HL-60 (cell line): ENCODE results near the gene FARP1.

Experiments
- DNase-seq, 2 experiments: peaks; one replicate each; pipeline ENCODE4 v3.0.0-alpha.2; 2010 to 2020; ENCODE audit warnings: low read depth in 1 of 2, low spot score in 1 of 2
- H3K27ac ChIP-seq: fragments of 250-450 bp; sonication (Bioruptor Pico); replicated peaks from 2 replicates; pipeline ENCODE4 v1.5.1; 2020; ENCODE audit warnings: mild to moderate bottlenecking, moderate library complexity
- H3K27me3 ChIP-seq: fragments of 250-450 bp; sonication (Bioruptor Pico); 2 replicates; pipeline ENCODE4 v1.5.1; 2021; ENCODE audit warnings: mild to moderate bottlenecking, moderate library complexity; ENCODE audit not compliant: insufficient read depth, poor library complexity, severe bottlenecking
- H3K4me3 ChIP-seq: replicated peaks from 2 replicates; pipeline ENCODE4 v1.5.1; 2011; ENCODE audit warnings: mild to moderate bottlenecking, control low read depth, low read length; ENCODE audit not compliant: insufficient read depth
- GABPA ChIP-seq: IDR thresholded peaks from 2 replicates; pipeline ENCODE4 v1.6.1; 2012; ENCODE audit warnings: low read depth
- POLR2AphosphoS5 ChIP-seq: IDR thresholded peaks from 2 replicates; pipeline ENCODE4 v1.6.1; 2012; ENCODE audit warnings: low read depth
- SPI1 ChIP-seq: IDR thresholded peaks from 2 replicates; pipeline ENCODE4 v1.6.1; 2012; ENCODE audit warnings: low read depth, mild to moderate bottlenecking, borderline replicate concordance
- TF ChIP-seq, protein P1 (sequence below): IDR thresholded peaks from one replicate; pipeline ENCODE4 v1.5.1; 2011; ENCODE audit warnings: low read length, control low read depth, inconsistent platforms; ENCODE audit not compliant: insufficient read depth
- TF ChIP-seq, protein P2 (sequence below): IDR thresholded peaks from 2 replicates; pipeline ENCODE4 v1.6.1; 2012; ENCODE audit warnings: low read depth; ENCODE audit not compliant: insufficient replicate concordance

The FARP1 gene

DNA sequence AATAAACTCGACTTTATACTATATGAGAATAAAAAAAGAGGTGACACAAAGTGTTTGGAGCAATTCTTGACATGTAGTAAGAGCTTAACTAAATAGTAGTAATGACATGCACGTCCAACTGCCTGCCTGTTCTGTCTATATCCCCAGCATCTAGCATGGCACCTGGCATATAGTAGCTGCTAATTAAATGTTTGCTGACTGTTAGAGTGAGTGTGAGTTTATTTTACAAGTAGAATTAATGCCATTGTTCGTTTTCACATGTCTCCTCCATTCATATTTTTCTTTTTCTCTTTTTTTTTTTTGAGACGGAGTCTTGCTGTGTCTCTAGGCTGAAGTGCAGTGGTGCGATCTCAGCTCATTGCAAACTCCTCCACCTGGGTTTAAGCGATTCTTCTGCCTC lies 72.6 kb downstream of the FARP1 start:
- peaks cover 2% of the 10 kb centered on the region for H3K27me3 ChIP-seq
- no peak for DNase-seq
- no peak overlapping the region for H3K27ac ChIP-seq
- H3K4me3 ChIP-seq = no peak overlapping the region
- TF ChIP-seq GABPA = no peak
- TF ChIP-seq SPI1 = no peak
- TF ChIP-seq, protein P1, sequence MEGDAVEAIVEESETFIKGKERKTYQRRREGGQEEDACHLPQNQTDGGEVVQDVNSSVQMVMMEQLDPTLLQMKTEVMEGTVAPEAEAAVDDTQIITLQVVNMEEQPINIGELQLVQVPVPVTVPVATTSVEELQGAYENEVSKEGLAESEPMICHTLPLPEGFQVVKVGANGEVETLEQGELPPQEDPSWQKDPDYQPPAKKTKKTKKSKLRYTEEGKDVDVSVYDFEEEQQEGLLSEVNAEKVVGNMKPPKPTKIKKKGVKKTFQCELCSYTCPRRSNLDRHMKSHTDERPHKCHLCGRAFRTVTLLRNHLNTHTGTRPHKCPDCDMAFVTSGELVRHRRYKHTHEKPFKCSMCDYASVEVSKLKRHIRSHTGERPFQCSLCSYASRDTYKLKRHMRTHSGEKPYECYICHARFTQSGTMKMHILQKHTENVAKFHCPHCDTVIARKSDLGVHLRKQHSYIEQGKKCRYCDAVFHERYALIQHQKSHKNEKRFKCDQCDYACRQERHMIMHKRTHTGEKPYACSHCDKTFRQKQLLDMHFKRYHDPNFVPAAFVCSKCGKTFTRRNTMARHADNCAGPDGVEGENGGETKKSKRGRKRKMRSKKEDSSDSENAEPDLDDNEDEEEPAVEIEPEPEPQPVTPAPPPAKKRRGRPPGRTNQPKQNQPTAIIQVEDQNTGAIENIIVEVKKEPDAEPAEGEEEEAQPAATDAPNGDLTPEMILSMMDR = no peak
- TF ChIP-seq, protein P2, sequence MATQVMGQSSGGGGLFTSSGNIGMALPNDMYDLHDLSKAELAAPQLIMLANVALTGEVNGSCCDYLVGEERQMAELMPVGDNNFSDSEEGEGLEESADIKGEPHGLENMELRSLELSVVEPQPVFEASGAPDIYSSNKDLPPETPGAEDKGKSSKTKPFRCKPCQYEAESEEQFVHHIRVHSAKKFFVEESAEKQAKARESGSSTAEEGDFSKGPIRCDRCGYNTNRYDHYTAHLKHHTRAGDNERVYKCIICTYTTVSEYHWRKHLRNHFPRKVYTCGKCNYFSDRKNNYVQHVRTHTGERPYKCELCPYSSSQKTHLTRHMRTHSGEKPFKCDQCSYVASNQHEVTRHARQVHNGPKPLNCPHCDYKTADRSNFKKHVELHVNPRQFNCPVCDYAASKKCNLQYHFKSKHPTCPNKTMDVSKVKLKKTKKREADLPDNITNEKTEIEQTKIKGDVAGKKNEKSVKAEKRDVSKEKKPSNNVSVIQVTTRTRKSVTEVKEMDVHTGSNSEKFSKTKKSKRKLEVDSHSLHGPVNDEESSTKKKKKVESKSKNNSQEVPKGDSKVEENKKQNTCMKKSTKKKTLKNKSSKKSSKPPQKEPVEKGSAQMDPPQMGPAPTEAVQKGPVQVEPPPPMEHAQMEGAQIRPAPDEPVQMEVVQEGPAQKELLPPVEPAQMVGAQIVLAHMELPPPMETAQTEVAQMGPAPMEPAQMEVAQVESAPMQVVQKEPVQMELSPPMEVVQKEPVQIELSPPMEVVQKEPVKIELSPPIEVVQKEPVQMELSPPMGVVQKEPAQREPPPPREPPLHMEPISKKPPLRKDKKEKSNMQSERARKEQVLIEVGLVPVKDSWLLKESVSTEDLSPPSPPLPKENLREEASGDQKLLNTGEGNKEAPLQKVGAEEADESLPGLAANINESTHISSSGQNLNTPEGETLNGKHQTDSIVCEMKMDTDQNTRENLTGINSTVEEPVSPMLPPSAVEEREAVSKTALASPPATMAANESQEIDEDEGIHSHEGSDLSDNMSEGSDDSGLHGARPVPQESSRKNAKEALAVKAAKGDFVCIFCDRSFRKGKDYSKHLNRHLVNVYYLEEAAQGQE = no peak
- TF ChIP-seq POLR2AphosphoS5 = no peak

DNA sequence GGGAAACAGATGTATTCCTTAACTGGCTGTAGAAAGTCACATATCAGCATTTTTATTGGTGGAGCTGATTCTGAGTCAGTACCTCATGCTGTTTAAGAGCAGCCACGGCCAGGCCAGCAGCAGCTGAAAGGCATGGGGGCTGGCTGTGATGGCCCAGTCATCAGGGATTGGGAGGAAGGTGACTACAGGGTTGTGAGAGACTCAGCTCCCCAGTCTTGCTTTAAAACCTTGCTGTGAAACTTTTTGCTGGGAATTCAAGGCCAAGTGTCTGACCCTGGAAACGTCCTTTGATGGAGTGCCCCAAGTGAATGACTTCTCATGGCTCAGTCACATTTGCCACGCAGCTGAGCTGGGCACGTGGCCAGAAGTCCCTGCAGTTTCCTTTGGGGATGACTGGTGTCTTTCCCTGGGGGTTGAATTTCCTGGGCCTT lies 73.3 kb downstream of the FARP1 start:
- Histone ChIP-seq H3K27me3 (peaks cover 2% of the 10 kb centered on the region), H3K27ac (no peak overlapping the region), H3K4me3 (no peak overlapping the region)
- DNase-seq = no peak
- no peak for TF ChIP-seq GABPA
- TF ChIP-seq POLR2AphosphoS5 = no peak
- TF ChIP-seq, protein P1 = no peak
- no peak for TF ChIP-seq SPI1
- TF ChIP-seq, protein P2 = no peak

DNA sequence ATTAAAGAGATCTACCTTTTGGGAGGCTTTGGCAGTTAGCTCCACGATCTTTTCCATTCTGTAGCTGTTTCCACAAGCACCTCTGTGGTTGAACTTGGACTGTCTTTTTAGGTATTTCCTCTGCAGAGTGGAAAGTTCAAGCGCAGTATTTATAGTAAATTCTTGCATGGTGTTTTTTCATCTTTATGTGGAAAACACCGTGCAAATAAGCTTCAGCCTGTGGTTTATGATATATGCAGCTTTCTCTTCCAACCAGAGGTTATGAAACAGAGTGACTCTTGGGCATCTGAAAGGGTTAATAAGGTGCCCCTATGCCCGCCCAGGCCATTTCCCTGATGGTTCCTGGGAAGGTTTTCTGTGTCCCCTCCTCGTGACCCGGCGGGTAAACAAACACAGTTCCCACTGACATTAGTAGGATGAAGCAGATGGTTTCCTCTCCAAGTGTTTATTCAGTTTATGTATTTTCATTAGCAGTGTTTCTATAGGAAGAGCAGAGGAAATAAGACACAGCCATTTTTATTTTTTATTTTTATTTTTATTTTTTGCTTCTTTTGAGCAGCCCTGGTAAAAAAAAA lies 73.9 kb downstream of the FARP1 start:
- peaks cover 2% of the 10 kb centered on the region for H3K27me3 ChIP-seq
- no peak overlapping the region for H3K27ac ChIP-seq
- TF ChIP-seq, protein P1 = no peak
- TF ChIP-seq, protein P2 = no peak
- TF ChIP-seq SPI1 = no peak
- TF ChIP-seq GABPA = no peak
- TF ChIP-seq POLR2AphosphoS5 = no peak
- DNase-seq = no peak
- H3K4me3 ChIP-seq = no peak overlapping the region
